HG02981 (cell line): ENCODE measurements around the gene TIMM44.

Experiments
- ATAC-seq: cut with Tn5 transposase; IDR thresholded peaks from one replicate; pipeline ENCODE4 v1.9.1; 2021; ENCODE audit warnings: mild to moderate bottlenecking, moderate library complexity; ENCODE audit not compliant: unreplicated experiment

Gene TIMM44

DNA sequence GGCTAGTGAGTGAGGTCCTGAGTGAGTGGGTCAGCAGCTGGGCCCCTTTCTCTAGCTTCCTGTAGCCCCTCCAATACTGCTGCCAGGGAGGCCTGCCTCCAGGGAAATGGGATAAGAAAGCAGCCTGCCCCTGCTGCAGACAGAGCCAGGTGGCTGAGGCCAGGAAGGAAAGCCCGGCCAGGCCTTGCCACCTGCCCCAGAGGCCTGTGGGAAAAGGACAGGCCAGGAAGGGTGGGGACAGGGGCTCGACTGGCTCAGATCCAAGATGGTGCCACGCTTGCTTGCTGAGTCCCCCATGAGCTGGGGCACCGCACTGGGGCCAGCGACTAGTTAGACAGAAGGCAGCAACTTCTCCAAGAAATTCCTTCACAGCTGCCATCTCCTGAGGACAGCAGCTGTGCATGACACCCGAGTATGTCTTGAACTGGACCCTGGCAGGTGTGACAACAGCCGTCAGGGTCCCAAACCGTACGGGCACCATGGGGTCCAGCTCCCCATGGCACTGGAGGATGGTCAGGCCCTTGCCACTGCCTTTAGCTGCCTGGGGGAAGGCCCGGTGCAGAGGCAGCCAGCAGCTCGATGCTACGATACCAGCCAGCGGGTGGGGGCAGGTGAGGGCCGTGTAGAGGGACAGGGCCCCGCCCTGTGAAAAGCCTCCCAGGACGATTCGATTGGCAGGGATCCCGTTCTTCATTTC is 64.2 kb downstream of the TIMM44 start:
- no peak for ATAC-seq

DNA sequence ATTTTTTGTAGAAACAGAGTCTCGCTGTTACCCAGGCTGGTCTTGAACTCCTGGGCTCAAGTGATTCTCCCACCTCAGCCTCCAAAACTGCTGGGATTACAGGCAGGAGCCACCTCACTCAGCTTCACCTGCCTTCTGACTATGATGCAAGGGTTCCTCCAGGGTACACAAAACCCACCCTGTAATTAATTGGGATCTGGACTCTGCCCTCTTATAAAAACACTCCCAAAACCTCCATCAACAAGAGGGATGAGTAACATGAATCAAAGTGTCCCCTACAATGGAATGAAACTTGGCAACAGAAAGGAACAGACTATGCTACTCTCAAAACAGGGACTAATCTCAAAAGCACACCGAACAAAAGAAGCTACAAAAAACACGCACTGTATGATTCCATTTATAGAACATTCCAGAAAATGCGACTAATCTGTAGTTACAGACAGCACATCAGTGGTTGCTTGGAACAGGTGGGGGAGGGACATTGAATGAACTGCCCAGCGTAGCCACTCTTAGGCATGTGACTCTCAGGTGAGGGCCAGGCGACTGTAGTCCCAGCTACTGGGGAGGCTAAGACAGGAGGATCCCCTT is 66.1 kb downstream of the TIMM44 start:
- no peak for ATAC-seq
